ENCODE results near the gene IQGAP1. TPM values are rescaled to one million over a fixed set of nuclear protein-coding genes. Genes with fewer than 3 reads are reported as not detected.
A peak's percentile ranks its signal among the peaks of the same experiment; 100 is the strongest.
"Not testable (repeated sequence)": the region's sequence is repeated elsewhere in the genome, so short reads cannot be mapped to it uniquely, and the experiment has no call there.

Gene IQGAP1
- total RNA-seq, 1 donor from 2014 or later = 260 TPM

DNA sequence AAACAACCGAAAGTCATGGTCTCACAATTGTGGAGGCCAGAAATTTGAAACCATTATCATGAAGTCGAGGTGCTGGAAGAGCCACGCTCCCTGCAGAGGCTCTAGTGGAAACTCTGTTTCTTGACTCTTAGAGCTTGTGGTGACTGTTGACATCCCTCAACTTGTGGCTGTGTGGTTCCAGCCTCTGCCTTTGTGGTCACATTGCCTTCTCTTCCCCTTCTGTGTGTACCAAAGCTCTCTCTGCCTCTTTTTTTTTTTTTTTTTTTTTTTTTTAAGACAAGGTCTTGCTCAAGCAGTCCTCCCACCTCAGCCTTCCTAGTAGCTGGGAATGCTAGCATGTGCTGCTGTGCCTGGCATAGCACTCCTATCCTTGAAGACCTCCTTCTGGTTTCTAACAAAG lies 93.0 kb downstream of the IQGAP1 start:
- no peak for DNase-seq (ENCODE audit: low spot score)

DNA sequence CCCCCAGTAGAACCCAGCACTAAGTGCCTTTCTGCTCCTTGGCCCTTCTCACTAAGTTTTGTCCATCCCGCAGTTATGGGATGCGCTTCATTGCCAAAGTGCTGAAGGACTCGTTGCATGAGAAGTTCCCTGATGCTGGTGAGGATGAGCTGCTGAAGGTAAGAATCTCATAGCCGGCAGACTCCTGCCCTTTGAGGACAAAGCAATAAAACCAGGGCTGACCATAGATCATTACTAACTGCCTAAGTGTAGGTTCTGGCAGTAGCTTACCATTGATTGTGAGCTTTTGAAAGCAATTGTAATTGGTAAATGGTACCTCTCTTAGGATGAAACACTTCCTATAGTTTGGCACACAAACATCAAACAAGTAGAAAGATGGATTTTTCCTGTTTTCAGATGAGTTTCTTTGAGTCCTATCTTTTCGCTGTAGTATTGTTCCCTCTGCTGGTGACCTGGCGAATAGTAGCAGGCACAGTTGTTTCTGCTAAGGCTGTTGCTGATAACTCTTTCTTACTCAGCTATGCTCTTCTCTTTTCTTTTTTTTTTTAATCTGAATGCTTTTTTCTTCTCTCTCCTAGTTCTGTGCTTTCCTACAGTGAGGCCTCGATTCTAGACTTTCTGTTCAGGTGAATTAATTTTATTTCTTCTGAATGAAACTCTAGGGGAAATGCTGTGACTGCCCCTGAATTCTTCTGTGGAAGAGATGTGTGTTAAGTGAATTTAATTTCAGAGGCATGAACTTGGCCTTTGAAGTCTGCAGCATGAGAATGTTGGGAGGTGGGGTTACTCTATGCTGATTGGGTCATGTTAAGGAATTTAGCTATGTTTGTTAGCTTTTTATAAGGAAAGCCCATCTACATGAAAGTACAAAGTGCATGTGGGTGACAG lies 94.3 kb downstream of the IQGAP1 start:
- no peak for DNase-seq (ENCODE audit: low spot score)

DNA sequence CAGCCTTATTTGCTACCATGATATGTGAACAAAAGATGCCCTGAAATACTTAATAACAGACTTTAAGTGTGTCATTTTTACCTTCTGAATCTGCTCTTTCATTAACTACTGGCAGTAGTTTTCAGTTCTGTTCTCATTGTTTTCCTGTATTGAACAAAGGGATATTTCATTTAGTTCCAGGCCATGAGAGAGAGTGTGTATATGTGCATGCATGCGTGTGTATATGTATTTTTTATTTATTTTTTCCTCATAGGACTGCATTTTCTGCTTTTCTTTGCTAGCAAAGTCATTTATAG lies 94.9 kb downstream of the IQGAP1 start:
- no peak for DNase-seq (ENCODE audit: low spot score)

DNA sequence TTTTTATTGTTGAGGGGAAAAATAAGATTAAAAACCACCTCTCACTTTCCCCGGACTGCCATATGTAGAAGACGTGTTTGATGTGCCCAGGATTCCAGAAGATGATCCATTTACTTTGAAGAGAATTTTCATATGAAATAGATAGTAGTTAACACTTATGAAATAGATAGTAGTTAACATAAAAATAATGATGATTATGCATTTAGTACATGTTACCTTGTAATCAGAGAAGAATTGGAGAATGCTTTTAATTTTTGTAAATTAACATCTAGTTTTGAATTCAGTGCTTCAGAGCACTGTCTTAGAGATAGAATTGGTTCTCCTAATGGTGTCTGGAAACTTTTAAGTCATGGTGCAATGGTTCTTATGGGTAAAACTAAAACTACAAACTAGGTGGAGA lies 95.6 kb downstream of the IQGAP1 start:
- no peak for DNase-seq (ENCODE audit: low spot score)

DNA sequence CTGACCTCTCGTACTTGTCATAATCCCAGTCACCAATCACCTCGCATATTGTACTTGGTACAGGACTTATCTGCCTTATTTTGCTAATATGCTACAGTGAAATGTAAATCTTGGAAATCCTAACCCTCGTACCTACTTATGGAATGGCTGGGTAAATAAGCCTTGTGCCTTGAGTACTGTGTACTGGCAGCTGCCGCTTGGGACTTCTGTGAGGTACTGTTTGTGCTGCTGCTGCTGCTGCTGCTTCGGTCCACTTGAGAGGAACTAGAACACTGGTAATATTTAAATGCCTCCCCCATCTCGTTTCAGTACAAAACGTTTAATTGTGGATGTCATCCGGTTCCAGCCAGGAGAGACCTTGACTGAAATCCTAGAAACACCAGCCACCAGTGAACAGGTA lies 99.1 kb downstream of the IQGAP1 start:
- no peak for DNase-seq (ENCODE audit: low spot score)

DNA sequence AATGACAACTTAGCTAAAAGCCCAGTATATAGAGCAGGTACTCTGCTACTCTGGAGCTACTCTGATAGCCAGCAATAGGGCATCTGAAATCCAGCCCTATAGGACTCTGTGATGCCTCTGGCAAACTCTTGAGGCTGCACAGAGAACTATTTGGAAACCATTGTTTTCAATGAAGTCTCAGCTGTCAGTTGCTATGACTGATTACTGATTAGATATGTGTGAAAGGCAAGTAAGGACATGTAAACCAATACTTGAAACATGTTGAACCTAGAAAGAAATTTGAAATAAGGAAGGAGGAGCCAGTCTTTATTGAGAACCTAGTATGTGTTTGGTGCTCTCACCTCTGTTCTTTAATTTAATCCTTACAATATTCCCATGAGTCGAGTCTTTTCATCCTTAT lies 101.5 kb downstream of the IQGAP1 start:
- DNase-seq (ENCODE audit: low spot score) = no peak

DNA sequence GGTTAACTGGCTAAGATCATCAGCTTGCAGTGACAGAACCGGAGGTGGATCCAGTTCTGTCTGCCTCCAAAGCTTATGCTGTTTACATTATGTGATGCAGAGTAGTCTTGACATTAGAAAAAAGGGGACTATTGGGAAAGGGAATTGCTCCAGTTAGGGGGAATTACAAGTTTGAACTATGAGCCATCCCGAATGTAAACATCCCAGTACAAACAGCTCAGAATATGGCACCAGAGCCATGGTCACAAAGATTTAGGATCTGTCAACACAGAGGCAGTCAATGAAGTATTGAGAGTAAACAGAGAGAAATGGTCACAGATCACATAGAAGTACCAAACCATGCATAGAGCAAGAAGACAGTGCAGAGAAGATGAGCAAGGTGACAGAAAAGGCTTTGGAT lies 101.9 kb downstream of the IQGAP1 start:
- DNase-seq (ENCODE audit: low spot score) = no peak

DNA sequence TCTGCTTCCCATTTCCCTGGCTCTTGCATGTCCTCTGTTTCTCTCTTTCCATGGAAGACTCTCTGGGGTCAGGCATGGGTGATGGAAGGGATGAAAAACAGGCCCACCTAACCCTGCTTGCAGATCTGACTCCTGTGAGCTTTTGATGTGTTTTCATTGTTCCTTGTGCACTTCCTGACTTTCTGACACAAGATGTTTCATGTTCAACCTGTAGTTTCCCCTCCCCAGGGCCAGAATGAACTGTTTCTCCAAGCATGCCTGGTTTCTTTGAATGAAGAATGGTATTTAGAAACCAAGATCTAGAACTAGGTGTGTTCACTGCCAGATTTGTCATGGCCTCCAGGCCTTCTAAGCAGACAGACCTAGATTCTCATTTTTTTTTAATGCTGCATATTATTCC lies 105.6 kb downstream of the IQGAP1 start:
- DNase-seq (ENCODE audit: low spot score) = no peak

DNA sequence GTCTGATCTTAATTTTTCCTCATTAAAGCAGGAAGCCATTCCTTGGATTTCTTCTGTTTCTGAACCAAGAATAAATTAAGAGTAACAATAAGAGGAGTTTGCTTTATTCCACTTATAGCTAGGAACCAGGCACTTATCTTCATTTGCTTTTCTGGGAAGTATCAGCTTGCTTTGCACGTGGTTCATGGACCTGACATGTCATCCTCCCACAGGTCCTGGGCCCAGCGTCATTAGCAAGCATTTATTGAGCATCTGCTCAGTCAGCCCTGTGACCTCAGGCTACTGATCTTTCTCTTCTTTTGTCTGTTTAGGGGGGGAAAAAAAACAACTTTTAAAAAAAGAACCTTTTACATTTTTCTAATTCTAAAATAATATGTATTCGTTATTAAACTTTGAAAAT lies 107.0 kb downstream of the IQGAP1 start:
- DNase-seq (ENCODE audit: low spot score) = no peak

DNA sequence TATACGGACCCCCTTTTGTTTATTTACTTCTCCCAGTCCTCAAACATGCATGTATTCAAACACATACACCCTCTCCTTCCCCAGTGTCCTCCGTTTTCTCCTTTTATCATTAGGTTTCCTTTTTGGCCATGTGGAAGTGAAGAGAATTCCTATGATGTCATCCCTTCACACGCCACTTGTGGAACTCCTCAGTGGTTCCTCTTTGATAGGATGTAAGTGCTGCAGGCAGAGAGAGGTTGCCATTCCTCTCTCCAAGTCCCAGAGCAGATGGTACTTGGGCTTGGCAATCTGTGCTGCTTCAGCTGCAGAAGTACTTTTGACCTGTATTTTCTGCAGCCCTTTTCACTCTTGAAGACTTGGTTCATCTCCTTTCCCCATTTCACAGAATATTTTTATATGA lies 108.7 kb downstream of the IQGAP1 start:
- no peak for DNase-seq (ENCODE audit: low spot score)

DNA sequence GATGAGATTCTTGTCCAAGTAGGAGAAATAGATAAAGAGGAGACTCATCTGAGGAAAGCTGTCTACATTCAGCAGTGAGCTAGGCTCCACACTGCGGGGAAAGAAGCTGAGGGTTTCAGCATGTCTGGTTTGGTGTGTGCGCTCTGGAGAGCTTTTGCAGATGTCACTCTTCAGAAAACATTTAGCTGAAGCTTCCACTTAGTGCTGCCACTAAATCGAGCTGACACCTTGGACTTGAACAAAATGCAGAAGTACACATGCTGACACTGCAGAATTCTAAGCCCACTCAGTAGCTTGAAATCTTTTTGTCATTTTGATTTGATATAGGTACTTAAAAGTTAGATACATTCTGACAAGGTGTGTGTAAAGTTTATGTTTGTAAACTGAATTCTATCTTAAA lies 109.3 kb downstream of the IQGAP1 start:
- no peak for DNase-seq (ENCODE audit: low spot score)

DNA sequence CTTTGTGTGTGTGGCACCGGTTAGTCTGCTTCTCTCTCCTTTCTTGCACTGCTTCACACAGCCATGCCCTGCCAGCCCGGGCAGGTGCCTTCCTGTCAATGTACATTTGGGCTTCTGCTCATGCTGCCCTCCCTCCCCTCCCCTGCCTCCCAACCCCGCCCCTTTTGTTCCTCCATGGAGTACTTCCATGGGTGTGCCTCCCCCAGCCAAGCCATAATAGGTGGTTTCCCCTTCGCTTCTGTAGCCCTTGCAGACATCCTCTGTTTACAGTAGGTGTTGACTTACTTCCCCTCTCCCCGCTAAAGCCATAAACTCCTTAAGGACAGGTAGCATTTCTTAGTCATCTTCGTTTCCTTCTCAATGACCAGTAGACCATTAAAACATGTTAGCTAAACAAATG lies 109.9 kb downstream of the IQGAP1 start:
- peak; percentile 61 for DNase-seq (ENCODE audit: low spot score)

DNA sequence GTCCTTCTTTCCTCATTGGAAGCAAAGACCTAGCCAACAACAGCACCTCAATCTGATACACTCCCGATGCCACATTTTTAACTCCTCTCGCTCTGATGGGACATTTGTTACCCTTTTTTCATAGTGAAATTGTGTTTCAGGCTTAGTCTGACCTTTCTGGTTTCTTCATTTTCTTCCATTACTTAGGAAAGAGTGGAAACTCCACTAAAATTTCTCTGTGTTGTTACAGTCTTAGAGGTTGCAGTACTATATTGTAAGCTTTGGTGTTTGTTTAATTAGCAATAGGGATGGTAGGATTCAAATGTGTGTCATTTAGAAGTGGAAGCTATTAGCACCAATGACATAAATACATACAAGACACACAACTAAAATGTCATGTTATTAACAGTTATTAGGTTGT lies 112.1 kb downstream of the IQGAP1 start:
- DNase-seq (ENCODE audit: low spot score) = no peak

DNA sequence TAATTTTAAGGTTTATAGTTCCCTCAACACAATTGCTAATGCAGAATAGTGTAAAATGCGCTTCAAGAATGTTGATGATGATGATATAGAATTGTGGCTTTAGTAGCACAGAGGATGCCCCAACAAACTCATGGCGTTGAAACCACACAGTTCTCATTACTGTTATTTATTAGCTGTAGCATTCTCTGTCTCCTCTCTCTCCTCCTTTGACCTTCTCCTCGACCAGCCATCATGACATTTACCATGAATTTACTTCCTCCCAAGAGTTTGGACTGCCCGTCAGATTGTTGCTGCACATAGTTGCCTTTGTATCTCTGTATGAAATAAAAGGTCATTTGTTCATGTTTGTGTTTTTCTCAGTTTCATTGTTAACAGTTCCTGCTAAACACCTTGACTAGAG lies 113.9 kb downstream of the IQGAP1 start:
- DNase-seq (ENCODE audit: low spot score) = no peak

DNA sequence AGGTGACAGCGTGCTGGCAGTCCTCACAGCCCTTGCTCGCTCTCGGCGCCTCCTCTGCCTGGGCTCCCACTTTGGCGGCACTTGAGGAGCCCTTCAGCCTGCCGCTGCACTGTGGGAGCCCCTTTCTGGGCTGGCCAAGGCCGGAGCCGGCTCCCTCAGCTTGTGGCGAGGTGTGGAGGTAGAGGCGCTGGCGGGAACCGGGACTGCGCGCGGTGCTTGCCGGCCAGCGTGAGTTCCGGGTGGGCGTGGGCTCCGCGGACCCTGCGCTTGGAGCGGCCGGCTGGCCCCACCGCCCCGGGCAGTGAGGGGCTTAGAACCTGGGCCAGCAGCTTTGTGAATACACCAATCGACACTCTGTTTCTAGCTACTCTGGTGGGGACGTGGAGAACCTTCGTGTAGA lies 122.7 kb downstream of the IQGAP1 start:
- not testable (repeated sequence) for DNase-seq (ENCODE audit: low spot score)

DNA sequence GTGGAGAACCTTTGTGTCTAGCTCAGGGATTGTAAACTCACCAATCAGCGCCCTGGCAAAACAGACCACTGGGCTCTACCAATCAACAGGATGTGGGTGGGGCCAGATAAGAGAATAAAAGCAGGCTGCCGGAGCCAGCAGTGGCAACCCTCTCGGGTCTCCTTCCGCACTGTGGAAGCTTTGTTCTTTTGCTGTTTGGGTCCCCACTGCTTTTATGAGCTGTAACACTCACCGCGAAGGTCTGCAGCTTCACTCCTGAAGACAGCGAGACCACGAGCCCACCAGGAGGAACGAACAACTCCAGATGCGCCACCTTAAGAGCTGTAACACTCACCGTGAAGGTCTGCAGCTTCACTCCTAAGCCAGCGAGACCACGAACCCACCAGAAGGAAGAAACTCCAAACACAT lies 123.2 kb downstream of the IQGAP1 start:
- not testable (repeated sequence) for DNase-seq (ENCODE audit: low spot score)

DNA sequence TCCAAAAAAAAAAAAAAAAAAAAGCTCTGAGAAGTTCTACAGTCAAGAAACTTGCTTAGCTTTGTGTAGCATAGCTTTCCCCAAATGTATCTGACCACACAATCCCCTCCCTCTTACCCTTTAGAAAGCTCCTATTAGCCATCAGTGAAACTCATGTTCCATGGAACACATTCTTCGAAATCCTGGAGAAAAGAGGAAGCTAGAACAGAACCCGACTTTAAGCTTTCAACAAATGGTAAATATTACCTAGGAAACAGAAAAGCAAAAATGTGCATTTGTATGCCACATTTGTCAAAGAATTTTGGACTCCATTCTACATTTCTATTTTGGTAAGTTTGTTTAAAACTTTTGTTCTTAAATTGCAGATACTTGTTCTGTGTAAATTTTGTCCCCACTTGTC lies 124.2 kb downstream of the IQGAP1 start:
- no peak for DNase-seq (ENCODE audit: low spot score)

DNA sequence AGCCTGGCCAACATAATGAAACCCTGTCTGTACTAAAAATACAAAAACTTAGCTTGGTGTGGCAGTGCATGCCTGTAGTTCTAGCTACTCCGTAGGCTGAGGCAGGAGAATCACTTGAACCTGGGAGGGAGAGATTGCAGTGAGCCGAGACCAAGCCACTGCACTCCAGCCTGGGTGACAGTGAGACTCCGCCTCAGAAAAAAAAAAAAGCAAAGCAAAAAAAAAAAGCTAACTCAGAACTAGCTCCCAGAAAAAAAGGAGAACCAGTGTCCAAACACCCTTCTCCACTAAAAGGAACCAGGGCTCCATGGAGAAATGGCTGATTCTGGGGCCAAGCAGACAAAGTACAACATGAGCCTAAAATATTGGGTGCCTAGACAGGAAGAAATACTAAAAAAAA lies 124.9 kb downstream of the IQGAP1 start:
- DNase-seq (ENCODE audit: low spot score) = no peak

DNA sequence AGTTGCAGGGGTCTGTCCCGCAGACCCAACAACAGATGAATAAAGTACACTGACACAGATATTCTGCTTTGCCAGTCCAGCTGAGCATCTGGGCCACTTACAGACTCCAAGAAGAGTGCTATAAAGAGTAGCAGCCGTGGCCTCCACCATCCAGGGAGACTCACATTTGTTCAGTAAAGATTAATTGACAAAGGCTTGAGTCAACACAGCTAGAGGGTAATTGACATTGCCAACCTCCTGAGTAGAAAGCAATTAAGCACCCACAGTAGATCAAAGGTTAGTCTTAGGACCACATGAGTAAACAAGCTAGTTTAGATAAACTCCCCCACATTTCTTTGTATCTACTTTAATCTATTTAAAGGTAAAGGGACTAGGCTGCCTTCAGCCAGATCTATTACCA lies 125.4 kb downstream of the IQGAP1 start:
- no peak for DNase-seq (ENCODE audit: low spot score)

DNA sequence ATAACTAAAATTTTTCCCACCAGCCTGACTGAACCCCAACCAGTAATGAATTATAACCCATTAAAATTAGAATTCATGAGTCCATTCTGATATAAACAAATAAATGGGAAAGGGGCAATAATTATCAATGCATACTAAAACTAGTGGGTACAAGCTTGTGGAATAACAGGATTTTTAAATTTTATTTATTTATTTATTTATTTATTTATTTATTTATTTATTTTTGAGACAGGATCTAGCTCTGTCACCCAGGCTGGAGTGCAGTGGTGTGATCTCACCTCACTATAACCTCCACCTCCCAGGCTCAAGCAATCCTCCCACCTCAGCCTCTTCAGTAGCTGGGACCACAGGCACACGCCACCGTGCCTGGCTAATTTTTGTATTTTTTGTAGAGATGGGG lies 125.9 kb downstream of the IQGAP1 start:
- not testable (repeated sequence) for DNase-seq (ENCODE audit: low spot score)

DNA sequence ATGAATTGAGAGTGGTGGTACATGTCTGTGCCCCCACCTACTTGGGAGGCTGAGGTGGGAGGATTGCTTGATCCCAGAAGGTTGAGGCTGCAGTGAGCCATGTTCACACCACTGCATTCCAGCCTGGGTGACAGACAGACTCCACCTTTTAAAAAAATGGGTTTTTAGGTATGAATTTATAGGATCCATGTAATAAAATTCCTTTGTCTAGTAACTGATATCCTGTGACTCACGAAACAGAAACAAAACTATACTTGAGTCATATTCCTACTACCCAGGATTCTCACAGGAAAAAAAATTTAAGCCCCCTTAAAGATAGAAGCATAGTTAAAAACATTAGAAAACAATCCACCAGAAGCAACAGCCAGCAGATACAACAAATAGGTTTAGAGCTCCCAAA lies 131.6 kb downstream of the IQGAP1 start:
- DNase-seq (ENCODE audit: low spot score) = no peak

DNA sequence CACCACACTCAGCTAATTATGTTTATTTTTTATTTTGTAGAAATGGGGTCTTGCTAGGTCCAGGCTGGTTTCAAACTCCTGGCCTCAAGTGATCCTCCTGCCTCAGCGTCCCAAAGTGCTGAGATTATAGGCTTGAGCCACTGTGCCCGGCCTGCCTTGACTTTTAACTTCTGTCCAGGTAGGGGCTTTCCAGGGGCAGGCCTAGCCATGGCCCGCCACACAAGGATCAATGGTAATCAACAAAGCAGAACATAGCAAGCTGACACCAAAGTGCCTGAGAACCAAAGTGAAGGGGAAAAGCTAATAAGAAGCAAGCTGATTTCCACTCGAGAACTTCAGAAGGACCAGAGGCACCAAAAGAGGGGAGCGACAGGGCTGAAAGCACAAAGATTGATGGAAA lies 132.3 kb downstream of the IQGAP1 start:
- no peak for DNase-seq (ENCODE audit: low spot score)

DNA sequence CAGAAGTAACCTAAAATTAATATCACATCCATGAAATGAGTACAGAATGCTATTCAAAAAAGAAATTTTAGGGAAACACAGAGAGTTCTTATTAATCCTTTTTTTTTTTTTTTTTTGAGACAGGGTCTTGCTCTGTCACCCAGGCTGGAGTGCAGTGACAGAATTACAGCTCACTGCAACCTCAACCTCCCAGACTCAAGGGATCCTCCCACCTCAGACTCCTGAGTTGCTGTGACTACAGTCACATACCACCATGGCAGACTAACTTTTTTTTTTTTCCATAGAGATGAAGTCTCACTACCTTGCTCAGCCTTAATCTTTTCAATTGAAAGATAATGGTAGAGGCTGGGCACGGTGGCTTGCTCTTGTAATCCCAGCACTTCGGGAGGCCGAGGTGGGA lies 135.3 kb downstream of the IQGAP1 start:
- DNase-seq (ENCODE audit: low spot score) = no peak
